Thoracic aorta (tissue), 2 donors: ENCODE results near the gene RAB34. TPM values are rescaled to one million over a fixed set of nuclear protein-coding genes. Genes with fewer than 3 reads are reported as not detected.
"Not testable (repeated sequence)": the region's sequence is repeated elsewhere in the genome, so short reads cannot be mapped to it uniquely, and the experiment has no call there.

ENCODE experiments used
- ATAC-seq: fragments of 150-250 bp; one replicate; pipeline ENCODE4 v1.8.0; 2017; ENCODE audit warnings: low read depth; ENCODE audit not compliant: insufficient number of reproducible peaks, low FRiP score
- DNase-seq: peaks from one replicate; pipeline ENCODE4 v3.0.0-alpha.2; 2020; ENCODE audit warnings: low spot score
- H3K27ac ChIP-seq, 2 donors: fragments of 200-600 bp; sonication (generic); 1 replicate in 1 of 2; 2 replicates in 1 of 2; pipeline ENCODE4 v1.5.1; 2016; ENCODE audit warnings: mild to moderate bottlenecking in 2 of 2, moderate library complexity in 2 of 2
- H3K27me3 ChIP-seq: fragments of 200-600 bp; sonication (generic); replicated peaks from 2 replicates; pipeline ENCODE4 v1.6.0; 2016; ENCODE audit warnings: mild to moderate bottlenecking; ENCODE audit not compliant: insufficient read depth
- H3K36me3 ChIP-seq: fragments of 200-600 bp; sonication (generic); one replicate; pipeline ENCODE4 v1.5.1; 2016
- H3K4me1 ChIP-seq, 2 donors: fragments of 200-600 bp; sonication (generic); 1 replicate in 1 of 2; 2 replicates in 1 of 2; pipeline versions ENCODE4 v1.5.1 to v1.6.0; 2016; ENCODE audit warnings: low read depth in 2 of 2, mild to moderate bottlenecking in 1 of 2; ENCODE audit not compliant: control insufficient read depth in 1 of 2
- H3K4me3 ChIP-seq: fragments of 200-600 bp; sonication (generic); 2 replicates; pipeline ENCODE4 v1.5.1; 2016; ENCODE audit warnings: mild to moderate bottlenecking
- H3K9me3 ChIP-seq: fragments of 200-600 bp; sonication (generic); 2 replicates; pipeline ENCODE4 v1.5.1; 2016
- total RNA-seq, 2 donors: library from RNA; depleted of rRNA; stranded (reverse); fragments of >200 nt; gene quantifications; one replicate each; pipeline versions ENCODE4 v1.1.0 to v1.2.3, GENCODE V29; 2016
- TF ChIP-seq, protein P1 (sequence below): fragments of 200-600 bp; sonication (generic); IDR thresholded peaks from one replicate; pipeline ENCODE4 v1.5.1; 2019; ENCODE audit warnings: antibody characterized with exemption

RAB34 gene
- total RNA-seq, 2 donors from 2014 or later, result 288 to 381 TPM

DNA sequence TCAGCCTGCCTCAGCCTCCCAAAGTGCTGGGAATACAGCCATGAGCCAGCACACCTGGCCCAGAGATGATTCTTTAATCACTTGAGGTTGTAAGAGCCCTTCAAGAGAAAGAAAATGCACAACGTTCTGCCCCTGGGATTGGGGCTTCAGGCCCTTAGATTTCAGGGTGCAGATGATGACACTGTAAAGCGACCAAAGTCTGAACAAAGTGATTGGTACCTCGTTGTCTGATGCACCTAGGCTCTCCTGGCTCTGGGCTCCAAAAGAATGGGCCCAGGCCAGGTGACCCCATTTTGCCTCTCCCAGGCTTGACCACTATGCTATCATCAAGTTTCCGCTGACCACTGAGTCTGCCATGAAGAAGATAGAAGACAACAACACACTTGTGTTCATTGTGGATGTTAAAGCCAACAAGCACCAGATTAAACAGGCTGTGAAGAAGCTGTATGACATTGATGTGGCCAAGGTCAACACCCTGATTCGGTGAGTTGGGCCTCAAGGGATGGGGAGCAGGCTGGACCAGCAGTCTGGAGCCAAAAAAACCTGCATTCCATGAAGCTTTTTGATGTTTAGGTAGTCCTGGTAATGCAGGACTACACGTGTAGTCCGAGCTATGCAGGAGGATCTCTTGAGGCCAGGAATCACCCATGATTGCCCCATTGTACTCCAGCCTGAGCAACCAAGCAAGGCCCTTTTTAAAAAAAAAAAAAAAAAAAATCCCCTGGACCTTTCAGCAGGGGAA is 4.9 kb upstream of the RAB34 start:
- no peaks in the 10 kb centered on the region for H3K27me3 ChIP-seq
- H3K4me1 ChIP-seq, result peaks cover 37 to 53% of the 10 kb centered on the region in 2 donors
- no peaks in the 10 kb centered on the region for H3K9me3 ChIP-seq
- H3K27ac ChIP-seq, result no peak overlapping the region
- TF ChIP-seq, protein P1, sequence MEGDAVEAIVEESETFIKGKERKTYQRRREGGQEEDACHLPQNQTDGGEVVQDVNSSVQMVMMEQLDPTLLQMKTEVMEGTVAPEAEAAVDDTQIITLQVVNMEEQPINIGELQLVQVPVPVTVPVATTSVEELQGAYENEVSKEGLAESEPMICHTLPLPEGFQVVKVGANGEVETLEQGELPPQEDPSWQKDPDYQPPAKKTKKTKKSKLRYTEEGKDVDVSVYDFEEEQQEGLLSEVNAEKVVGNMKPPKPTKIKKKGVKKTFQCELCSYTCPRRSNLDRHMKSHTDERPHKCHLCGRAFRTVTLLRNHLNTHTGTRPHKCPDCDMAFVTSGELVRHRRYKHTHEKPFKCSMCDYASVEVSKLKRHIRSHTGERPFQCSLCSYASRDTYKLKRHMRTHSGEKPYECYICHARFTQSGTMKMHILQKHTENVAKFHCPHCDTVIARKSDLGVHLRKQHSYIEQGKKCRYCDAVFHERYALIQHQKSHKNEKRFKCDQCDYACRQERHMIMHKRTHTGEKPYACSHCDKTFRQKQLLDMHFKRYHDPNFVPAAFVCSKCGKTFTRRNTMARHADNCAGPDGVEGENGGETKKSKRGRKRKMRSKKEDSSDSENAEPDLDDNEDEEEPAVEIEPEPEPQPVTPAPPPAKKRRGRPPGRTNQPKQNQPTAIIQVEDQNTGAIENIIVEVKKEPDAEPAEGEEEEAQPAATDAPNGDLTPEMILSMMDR, result no peak
- DNase-seq (no peak), ATAC-seq (no peak)
- H3K36me3 ChIP-seq, result peaks cover 29% of the 10 kb centered on the region
- H3K4me3 ChIP-seq, result no peak overlapping the region

DNA sequence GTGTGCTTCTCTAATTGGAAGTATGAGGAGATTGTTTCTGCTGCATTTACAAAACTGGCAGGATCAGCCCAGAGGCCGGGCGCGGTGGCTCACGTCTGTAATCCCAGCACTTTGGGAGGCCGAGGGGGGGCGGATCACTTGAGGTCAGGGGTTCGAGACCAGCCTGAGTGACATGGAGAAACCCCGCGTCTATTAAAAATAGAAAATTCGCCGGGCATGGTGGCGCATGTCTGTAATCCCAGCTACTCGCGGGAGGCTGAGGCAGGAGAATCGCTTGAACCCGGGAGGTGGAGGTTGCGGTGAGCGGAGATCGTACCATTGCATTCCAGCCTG is 3.3 kb upstream of the RAB34 start:
- not testable (repeated sequence) for H3K27me3 ChIP-seq, ATAC-seq, H3K9me3 ChIP-seq, DNase-seq, H3K27ac ChIP-seq
- H3K4me3 ChIP-seq, result peak overlapping the region; percentile 80
- peaks cover 34 to 59% of the 10 kb centered on the region in 2 donors for H3K4me1 ChIP-seq
- H3K36me3 ChIP-seq, result peaks cover 29% of the 10 kb centered on the region

DNA sequence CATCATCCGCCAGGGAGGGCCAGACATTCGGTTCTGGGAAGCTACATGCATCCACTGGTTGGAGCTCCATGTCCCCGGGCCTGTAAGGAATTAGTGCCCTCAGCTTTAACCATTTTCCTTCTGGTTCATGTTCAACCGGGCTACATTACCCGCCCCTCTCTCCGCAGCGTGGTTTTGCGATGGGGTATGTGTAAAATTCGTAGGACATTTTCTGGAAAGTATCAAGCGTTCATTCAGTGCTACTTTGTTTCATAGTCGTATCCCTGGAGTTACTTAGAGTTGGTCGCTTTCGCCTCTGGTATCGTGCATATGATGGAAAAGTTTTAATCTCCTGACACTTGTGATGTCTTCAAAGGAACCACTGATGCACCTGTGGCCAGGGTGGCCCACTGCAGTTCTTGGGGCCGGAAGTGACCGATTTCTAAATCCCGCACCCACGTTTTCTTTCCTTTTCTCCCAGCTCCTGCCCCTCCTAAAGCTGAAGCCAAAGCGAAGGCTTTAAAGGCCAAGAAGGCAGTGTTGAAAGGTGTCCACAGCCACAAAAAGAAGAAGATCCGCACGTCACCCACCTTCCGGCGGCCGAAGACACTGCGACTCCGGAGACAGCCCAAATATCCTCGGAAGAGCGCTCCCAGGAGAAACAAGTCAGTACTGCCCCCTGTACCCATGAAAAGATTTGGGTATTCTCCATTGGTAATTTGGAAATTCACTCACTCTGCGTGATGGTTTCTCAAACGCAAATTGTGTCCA is 2.8 kb upstream of the RAB34 start:
- Histone ChIP-seq H3K27me3 (no peaks in the 10 kb centered on the region), H3K9me3 (no peaks in the 10 kb centered on the region), H3K36me3 (peaks cover 34% of the 10 kb centered on the region), H3K4me1 (peaks cover 32 to 59% of the 10 kb centered on the region in 2 donors), H3K4me3 (peak overlapping the region; percentile 80), H3K27ac (peak overlapping the region; percentile 94 to 98)
- TF ChIP-seq, protein P1, result no peak
- DNase-seq (no peak), ATAC-seq (no peak)

DNA sequence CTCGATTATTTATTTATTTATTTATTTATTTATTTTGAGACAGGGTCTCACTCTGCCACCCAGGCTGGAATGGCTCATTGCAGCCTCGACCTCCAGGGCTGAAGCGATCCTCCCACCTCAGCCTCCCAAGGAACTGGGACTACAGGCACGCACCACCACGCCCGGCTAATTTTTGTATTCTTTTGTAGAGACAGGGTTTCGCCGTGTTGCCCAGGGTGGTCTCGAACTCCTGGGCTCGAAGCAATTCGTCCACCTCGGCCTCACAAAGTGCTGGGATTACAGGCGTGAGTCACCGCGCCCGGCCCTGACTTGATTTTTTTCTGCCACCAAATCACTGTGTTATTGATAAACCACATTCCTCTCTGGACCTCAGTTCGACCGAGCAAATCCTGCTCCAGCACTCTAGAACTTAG is 1.4 kb upstream of the RAB34 start:
- Histone ChIP-seq H3K27ac (peak overlapping the region; percentile 94 to 98), H3K9me3 (no peaks in the 10 kb centered on the region), H3K36me3 (peaks cover 39% of the 10 kb centered on the region), H3K4me1 (peaks cover 29 to 56% of the 10 kb centered on the region in 2 donors), H3K4me3 (peak overlapping the region; percentile 80), H3K27me3 (no peaks in the 10 kb centered on the region)
- no peak for ATAC-seq
- DNase-seq, result no peak
- TF ChIP-seq, protein P1, result no peak

DNA sequence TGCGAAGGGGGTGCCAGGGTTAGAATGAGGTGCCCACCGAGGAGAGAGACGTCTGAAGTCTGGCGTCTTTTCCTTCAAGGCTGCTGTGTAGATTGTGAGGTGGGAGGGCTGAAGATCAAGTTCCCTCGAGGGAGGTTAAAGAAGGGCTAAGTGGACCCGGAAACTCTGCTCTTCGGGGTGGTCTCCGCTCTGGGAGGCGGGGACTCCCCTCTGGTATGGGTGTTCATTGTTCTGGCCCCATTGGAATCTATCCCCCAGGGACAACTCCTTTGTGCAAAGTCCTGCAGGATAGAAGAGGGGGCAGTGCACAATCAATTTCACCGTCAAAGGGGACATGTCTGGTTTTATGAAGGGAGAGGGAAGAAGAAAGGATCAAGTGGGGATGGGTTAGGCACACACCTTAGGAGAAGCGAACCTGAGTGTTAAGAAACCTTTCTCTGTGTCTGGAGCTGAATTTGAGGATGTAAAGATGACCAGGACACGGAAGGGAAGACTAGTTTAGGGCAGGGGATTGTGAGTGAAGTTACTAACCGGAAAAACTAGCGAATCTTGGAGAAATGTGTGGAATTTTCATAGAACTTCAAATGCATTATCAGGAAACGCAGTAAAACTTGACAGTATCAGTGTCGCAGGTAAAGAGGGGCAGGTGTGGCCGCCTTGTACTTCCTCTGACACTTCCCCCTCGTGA is 809 bp upstream of the RAB34 start:
- TF ChIP-seq, protein P1, result no peak
- DNase-seq (no peak), ATAC-seq (no peak)
- peak overlapping the region; percentile 80 for H3K4me3 ChIP-seq
- no peaks in the 10 kb centered on the region for H3K27me3 ChIP-seq
- H3K9me3 ChIP-seq, result no peaks in the 10 kb centered on the region
- peaks cover 37% of the 10 kb centered on the region for H3K36me3 ChIP-seq
- H3K27ac ChIP-seq, result peak overlapping the region; percentile 94 to 98
- peaks cover 29 to 56% of the 10 kb centered on the region in 2 donors for H3K4me1 ChIP-seq
